Measurements from ENCODE around the gene NBPF6. TPM values are rescaled to one million over a fixed set of nuclear protein-coding genes. Genes with fewer than 3 reads are reported as not detected.

The NBPF6 gene
- total RNA-seq, 1 experiment from 2014 or later: not detected

Other genes with a start within 250 kb of the NBPF6 start
- 34.5 and 35.4 TPM in 2 replicates for gene SLC25A24, start 250.0 kb upstream of the NBPF6 start, total RNA-seq (2021)
- not detected in 2 replicates for gene NBPF4, start 206.3 kb upstream of the NBPF6 start, total RNA-seq (2021)
- gene EEIG2, start 109.8 kb downstream of the NBPF6 start, total RNA-seq (2021): 14.6 and 15.7 TPM in 2 replicates
- gene HENMT1, start 210.8 kb downstream of the NBPF6 start, total RNA-seq (2021): 9.5 and 11.0 TPM in 2 replicates
- 49.3 and 59.5 TPM in 2 replicates for gene PRPF38B, start 242.0 kb downstream of the NBPF6 start, total RNA-seq (2021)

All from A673 (cell line).